Osteocyte (in vitro differentiated cells): ENCODE results near the gene UTP18. TPM values are rescaled to one million over a fixed set of nuclear protein-coding genes. Genes with fewer than 3 reads are reported as not detected.

Experiments
- DNase-seq: peaks from one replicate; pipeline ENCODE4 v3.0.0; 2021; ENCODE audit warnings: mixed read lengths; ENCODE audit not compliant: unreplicated experiment; ENCODE audit errors: extremely low spot score
- H3K27ac Mint-ChIP-seq: one replicate; pipeline ENCODE4 v1.8.0; 2021; ENCODE audit warnings: mild to moderate bottlenecking, mixed read lengths; ENCODE audit not compliant: unreplicated experiment
- H3K27me3 Mint-ChIP-seq: one replicate; pipeline ENCODE4 v1.8.0; 2021; ENCODE audit warnings: mixed read lengths; ENCODE audit not compliant: unreplicated experiment
- H3K36me3 Mint-ChIP-seq: one replicate; pipeline ENCODE4 v1.8.0; 2021; ENCODE audit warnings: mixed read lengths; ENCODE audit not compliant: unreplicated experiment
- H3K4me1 Mint-ChIP-seq: one replicate; pipeline ENCODE4 v1.8.0; 2021; ENCODE audit warnings: mixed read lengths; ENCODE audit not compliant: unreplicated experiment
- H3K4me3 Mint-ChIP-seq: one replicate; pipeline ENCODE4 v1.8.0; 2021; ENCODE audit warnings: mild to moderate bottlenecking, moderate library complexity, mixed read lengths; ENCODE audit not compliant: unreplicated experiment
- H3K9me3 Mint-ChIP-seq: one replicate; pipeline ENCODE4 v1.8.0; 2021; ENCODE audit warnings: mixed read lengths; ENCODE audit not compliant: unreplicated experiment
- CTCF ChIP-seq: fragments of 200-600 bp; sonication (generic); IDR thresholded peaks from 2 replicates; pipeline ENCODE4 v1.5.0; 2021; ENCODE audit warnings: antibody characterized with exemption, mild to moderate bottlenecking, moderate library complexity
- total RNA-seq: library from RNA; stranded (reverse); gene quantifications from 2 replicates; pipeline ENCODE4 v1.2.1, GENCODE V29; 2021

The UTP18 gene
- total RNA-seq, 1 donor from 2014 or later = 25.3 TPM

DNA sequence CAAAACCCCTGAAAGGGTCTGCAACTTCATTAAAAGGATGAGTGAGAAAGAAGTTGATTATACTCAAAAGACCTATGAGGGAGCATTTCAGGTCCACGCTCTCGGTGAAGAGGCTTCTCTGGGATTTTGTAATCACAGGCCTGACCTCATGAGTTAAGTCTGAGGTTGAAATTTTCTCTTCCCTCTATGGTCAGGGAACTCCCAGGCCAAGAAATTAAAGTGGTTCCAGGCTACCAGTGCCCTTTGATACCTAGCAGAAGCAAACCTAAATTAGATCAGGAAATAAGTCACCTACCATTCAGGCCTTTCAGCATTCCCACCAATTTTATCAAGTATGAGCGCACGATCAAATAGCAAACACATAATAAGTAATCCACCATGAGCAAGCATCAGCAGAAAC, 28.3 kb upstream of the UTP18 start:
- H3K27ac Mint-ChIP-seq = no peak overlapping the region
- peaks cover 23% of the 10 kb centered on the region for H3K4me1 Mint-ChIP-seq
- TF ChIP-seq CTCF = no peak
- H3K36me3 Mint-ChIP-seq = peaks cover 2% of the 10 kb centered on the region
- no peak for DNase-seq
- H3K27me3 Mint-ChIP-seq = no peaks in the 10 kb centered on the region
- no peaks in the 10 kb centered on the region for H3K9me3 Mint-ChIP-seq
- H3K4me3 Mint-ChIP-seq = no peak overlapping the region

- no peak for TF ChIP-seq CTCF
- H3K4me1 Mint-ChIP-seq = peaks cover 14% of the 10 kb centered on the region
Measured at GRCh38 chr17:51234162-51234561, 26.2 kb upstream of the UTP18 start.

GRCh38 chr17:51238255-51238887, 22.0 kb upstream of the UTP18 start:
- no peak for TF ChIP-seq CTCF
- Mint-ChIP-seq H3K4me3 (no peak overlapping the region), H3K27me3 (no peaks in the 10 kb centered on the region), H3K36me3 (peaks cover 9% of the 10 kb centered on the region), H3K4me1 (no peaks in the 10 kb centered on the region), H3K9me3 (no peaks in the 10 kb centered on the region), H3K27ac (no peak overlapping the region)
- DNase-seq = no peak

More at GRCh38 chr17:51234162-51234561, 26.2 kb upstream of the UTP18 start:
- H3K36me3 Mint-ChIP-seq = peaks cover 9% of the 10 kb centered on the region
- no peaks in the 10 kb centered on the region for H3K27me3 Mint-ChIP-seq
- H3K9me3 Mint-ChIP-seq = no peaks in the 10 kb centered on the region
- DNase-seq = no peak
- H3K27ac Mint-ChIP-seq = no peak overlapping the region
- no peak overlapping the region for H3K4me3 Mint-ChIP-seq

DNA sequence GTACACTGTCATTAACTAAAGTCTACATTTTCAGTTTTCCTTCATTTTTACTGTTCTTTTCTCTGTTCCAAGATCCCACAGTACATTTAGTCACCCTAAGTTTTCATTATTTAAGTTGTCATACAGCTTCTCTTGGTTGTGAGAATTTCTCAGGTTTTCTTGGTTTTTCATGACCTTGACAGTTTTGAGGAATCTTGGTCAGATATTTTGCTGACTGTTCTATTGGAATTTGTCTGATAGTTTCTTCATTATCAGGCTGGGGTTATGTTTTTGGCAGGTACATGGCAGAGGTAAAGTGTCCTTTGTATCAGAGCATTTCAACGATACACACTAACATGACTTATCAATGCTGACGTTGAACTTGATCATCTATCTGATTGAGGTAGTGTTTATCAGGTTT, 20.1 kb upstream of the UTP18 start:
- Mint-ChIP-seq H3K4me3 (no peak overlapping the region), H3K9me3 (no peaks in the 10 kb centered on the region), H3K27me3 (no peaks in the 10 kb centered on the region), H3K36me3 (peaks cover 9% of the 10 kb centered on the region), H3K27ac (no peak overlapping the region), H3K4me1 (peaks cover under 1% of the 10 kb centered on the region)
- no peak for TF ChIP-seq CTCF
- no peak for DNase-seq

- peaks cover 9% of the 10 kb centered on the region for H3K4me1 Mint-ChIP-seq
- H3K4me3 Mint-ChIP-seq = no peak overlapping the region
- no peak for TF ChIP-seq CTCF
- no peaks in the 10 kb centered on the region for H3K27me3 Mint-ChIP-seq
- no peak overlapping the region for H3K27ac Mint-ChIP-seq
- peaks cover 7% of the 10 kb centered on the region for H3K36me3 Mint-ChIP-seq
- no peaks in the 10 kb centered on the region for H3K9me3 Mint-ChIP-seq
- no peak for DNase-seq
Measured at GRCh38 chr17:51244041-51244440, 16.3 kb upstream of the UTP18 start.
